GM18868 (cell line): ENCODE data around the gene CORO6.

Experiments used
- ATAC-seq: cut with Tn5 transposase; IDR thresholded peaks from one replicate; pipeline ENCODE4 v1.9.1; 2021; ENCODE audit warnings: mild to moderate bottlenecking, moderate library complexity; ENCODE audit not compliant: unreplicated experiment

The CORO6 gene

GRCh38 chr17:29633886-29634285 lies 11.2 kb upstream of the CORO6 start:
- ATAC-seq: no peak

- no peak for ATAC-seq
These were observed 8.0 kb upstream of the CORO6 start for GRCh38 chr17:29630630-29631193.

- ATAC-seq: no peak
These were observed 7.1 kb upstream of the CORO6 start for GRCh38 chr17:29629839-29630238.

- no peak for ATAC-seq
These were observed 5.9 kb upstream of the CORO6 start for GRCh38 chr17:29628644-29629043.

GRCh38 chr17:29627951-29628350 lies 5.2 kb upstream of the CORO6 start:
- no peak for ATAC-seq

GRCh38 chr17:29625037-29625750 lies 2.5 kb upstream of the CORO6 start:
- no peak for ATAC-seq

- no peak for ATAC-seq
These were observed 1.9 kb upstream of the CORO6 start for GRCh38 chr17:29624586-29624985.

GRCh38 chr17:29623283-29623647 lies 553 bp upstream of the CORO6 start:
- ATAC-seq: no peak

GRCh38 chr17:29621751-29622194 lies 939 bp downstream of the CORO6 start:
- ATAC-seq: no peak

GRCh38 chr17:29620779-29621500 lies 1.8 kb downstream of the CORO6 start:
- ATAC-seq: no peak

GRCh38 chr17:29620271-29620670 lies 2.4 kb downstream of the CORO6 start:
- no peak for ATAC-seq

GRCh38 chr17:29619251-29619650 lies 3.5 kb downstream of the CORO6 start:
- ATAC-seq: no peak

- peak; percentile 3 for ATAC-seq
These were observed 4.2 kb downstream of the CORO6 start for GRCh38 chr17:29618272-29619065.

- ATAC-seq: peak; percentile 29
These were observed 5.0 kb downstream of the CORO6 start for GRCh38 chr17:29617481-29618271.

- peak; percentile 60 for ATAC-seq
These were observed 5.6 kb downstream of the CORO6 start for GRCh38 chr17:29617125-29617480.

- ATAC-seq: no peak
These were observed 6.2 kb downstream of the CORO6 start for GRCh38 chr17:29616300-29617048.

GRCh38 chr17:29615492-29616299 lies 7.0 kb downstream of the CORO6 start:
- peak; percentile 49 for ATAC-seq

- ATAC-seq: no peak
These were observed 7.7 kb downstream of the CORO6 start for GRCh38 chr17:29615048-29615385.

GRCh38 chr17:29614349-29615047 lies 8.2 kb downstream of the CORO6 start:
- ATAC-seq: no peak
